ENCODE results near the gene HERC3. TPM values are rescaled to one million over a fixed set of nuclear protein-coding genes. Genes with fewer than 3 reads are reported as not detected.

The HERC3 gene
- total RNA-seq, 1 donor from 2014 or later: 32.9 TPM

GRCh38 chr4:88660446-88661294 lies 68.4 kb downstream of the HERC3 start:
- Histone ChIP-seq H3K4me1 (peaks cover 25% of the 10 kb centered on the region), H3K27ac (no peak overlapping the region), H3K4me3 (no peak overlapping the region), H3K27me3 (no peaks in the 10 kb centered on the region), H3K9me3 (no peaks in the 10 kb centered on the region), H3K36me3 (peaks cover 0 to 20% of the 10 kb centered on the region in 2 donors)
- DNase-seq (ENCODE audit: extremely low spot score in 2 of 2): no peak
- intact Hi-C loops (cut with DNase I): no loop called here
- no peak for TF ChIP-seq POLR2A (IDR thresholded peaks at IDR 0.05)
- TF ChIP-seq POLR2AphosphoS5 (IDR thresholded peaks at IDR 0.05; ENCODE audit: insufficient read depth in 1 of 2, low read depth in 1 of 2): no peak
- no peak for TF ChIP-seq CTCF (IDR thresholded peaks at IDR 0.05)

- intact Hi-C loops (cut with DNase I): no loop called here
- no peaks in the 10 kb centered on the region for H3K27me3 ChIP-seq
- no peak overlapping the region for H3K4me3 ChIP-seq
- H3K9me3 ChIP-seq: no peaks in the 10 kb centered on the region
- no peak overlapping the region for H3K27ac ChIP-seq
- H3K4me1 ChIP-seq: peaks cover 25% of the 10 kb centered on the region
- peaks cover 0 to 10% of the 10 kb centered on the region in 2 donors for H3K36me3 ChIP-seq
- peak in 1 of 2 donors; percentile 10 for TF ChIP-seq POLR2AphosphoS5 (IDR thresholded peaks at IDR 0.05; ENCODE audit: insufficient read depth in 1 of 2, low read depth in 1 of 2)
- TF ChIP-seq CTCF (IDR thresholded peaks at IDR 0.05): no peak
- no peak for TF ChIP-seq POLR2A (IDR thresholded peaks at IDR 0.05)
- DNase-seq (ENCODE audit: extremely low spot score in 2 of 2): no peak
These were observed 69.5 kb downstream of the HERC3 start for GRCh38 chr4:88661739-88662138.

- H3K27ac ChIP-seq: no peak overlapping the region
- no peak for DNase-seq (ENCODE audit: extremely low spot score in 2 of 2)
- H3K36me3 ChIP-seq: peaks cover 0 to 21% of the 10 kb centered on the region in 2 donors
These were observed 80.7 kb downstream of the HERC3 start for GRCh38 chr4:88672987-88673386.

GRCh38 chr4:88673886-88674285 lies 81.6 kb downstream of the HERC3 start:
- no peak for TF ChIP-seq POLR2A (IDR thresholded peaks at IDR 0.05)
- TF ChIP-seq CTCF (IDR thresholded peaks at IDR 0.05): no peak
- no peak for TF ChIP-seq POLR2AphosphoS5 (IDR thresholded peaks at IDR 0.05; ENCODE audit: insufficient read depth in 1 of 2, low read depth in 1 of 2)
- Histone ChIP-seq H3K4me3 (no peak overlapping the region), H3K9me3 (no peaks in the 10 kb centered on the region), H3K4me1 (no peaks in the 10 kb centered on the region), H3K27ac (no peak overlapping the region), H3K36me3 (peaks cover 0 to 29% of the 10 kb centered on the region in 2 donors), H3K27me3 (no peaks in the 10 kb centered on the region)
- intact Hi-C loops (cut with DNase I): no loop called here
- no peak for DNase-seq (ENCODE audit: extremely low spot score in 2 of 2)

More at GRCh38 chr4:88672987-88673386, 80.7 kb downstream of the HERC3 start:
- H3K9me3 ChIP-seq: no peaks in the 10 kb centered on the region
- H3K4me3 ChIP-seq: no peak overlapping the region
- intact Hi-C loops (cut with DNase I): no loop called here
- no peaks in the 10 kb centered on the region for H3K27me3 ChIP-seq
- H3K4me1 ChIP-seq: no peaks in the 10 kb centered on the region
- TF ChIP-seq POLR2AphosphoS5 (IDR thresholded peaks at IDR 0.05; ENCODE audit: insufficient read depth in 1 of 2, low read depth in 1 of 2) (no peak), CTCF (IDR thresholded peaks at IDR 0.05) (peak in 1 of 3 experiments; percentile 6)

- peaks cover 0 to 29% of the 10 kb centered on the region in 2 donors for H3K36me3 ChIP-seq
- H3K4me3 ChIP-seq: no peak overlapping the region
- TF ChIP-seq CTCF (IDR thresholded peaks at IDR 0.05): no peak
- TF ChIP-seq POLR2A (IDR thresholded peaks at IDR 0.05): no peak
- TF ChIP-seq POLR2AphosphoS5 (IDR thresholded peaks at IDR 0.05; ENCODE audit: insufficient read depth in 1 of 2, low read depth in 1 of 2): no peak
- no peak overlapping the region for H3K27ac ChIP-seq
- intact Hi-C loops (cut with DNase I): no loop called here
- no peaks in the 10 kb centered on the region for H3K27me3 ChIP-seq
- no peaks in the 10 kb centered on the region for H3K4me1 ChIP-seq
- DNase-seq (ENCODE audit: extremely low spot score in 2 of 2): no peak
- no peaks in the 10 kb centered on the region for H3K9me3 ChIP-seq
These were observed 82.3 kb downstream of the HERC3 start for GRCh38 chr4:88674565-88674964.
